K562 (cell line): Measurements from ENCODE around the gene UPP1. TPM values are rescaled to one million over a fixed set of nuclear protein-coding genes. Genes with fewer than 3 reads are reported as not detected.
A peak's percentile ranks its signal among the peaks of the same experiment; 100 is the strongest.

Experiments
- ATAC-seq: fragments of 200-7000 bp; cut with Tn5 transposase; 3 replicates; pipeline ENCODE4 v1.9.1; 2020; ENCODE audit warnings: moderate library complexity
- BruUV-seq: library from RNA; stranded (reverse); fragments of 400-500 nt; replicated peaks from 2 replicates; lab custom pipeline; 2021; lab: Mats Ljungman, UMichigan
- CTCF ChIA-PET: fragments of 300-600 bp; formaldehyde crosslinking; extraction: SDS; loops from one replicate; lab custom pipeline; 2021; ENCODE audit warnings: low intra/inter-chr PET ratio; lab: Yijun Ruan, JAX
- POLR2A ChIA-PET: fragments of 300-600, 350-650 bp; sonication (Branson Sonifier 250); formaldehyde crosslinking; extraction: SDS; loops from one replicate; lab custom pipeline; 2021; ENCODE audit warnings: antibody characterized with exemption, inconsistent platforms; lab: Yijun Ruan, JAX
- DNase-seq, 4 experiments: peaks; one replicate each; pipeline versions ENCODE4 v3.0.0 to v3.0.0-alpha.2; 2011 to 2018; ENCODE audit warnings: low spot score in 3 of 4, mixed read lengths in 3 of 4; ENCODE audit errors: extremely low read depth in 1 of 4
- FAIRE-seq: peaks from 2 replicates; lab custom pipeline; 2011; peaks lifted over from hg19 to GRCh38; lab: Jason Lieb, UNC
- H2AFZ ChIP-seq: 2 replicates; pipeline ENCODE4 v1.6.0; 2011; ENCODE audit warnings: low read depth, low read length, control low read depth, inconsistent platforms
- H3K27ac ChIP-seq: fragments of 200-600 bp; 3 replicates; pipeline ENCODE4 v1.8.0; 2011; ENCODE audit warnings: low read depth, mild to moderate bottlenecking, control low read depth, inconsistent platforms, low read length, moderate library complexity, mixed read lengths; ENCODE audit errors: extremely low read depth
- H3K27me3 ChIP-seq, 2 experiments: fragments of 300-600 bp in 1 of 2; 2 replicates in 1 of 2; 3 replicates in 1 of 2; pipeline versions ENCODE4 v1.6.0 to v1.8.0; 2011; ENCODE audit warnings: inconsistent platforms in 2 of 2, low read length in 2 of 2, mild to moderate bottlenecking in 1 of 2, mixed read lengths in 1 of 2, moderate library complexity in 1 of 2; ENCODE audit not compliant: control insufficient read depth in 2 of 2, insufficient read depth in 2 of 2
- H3K36me3 ChIP-seq: fragments of 300-600 bp; 3 replicates; pipeline ENCODE4 v1.8.0; 2011; ENCODE audit warnings: mild to moderate bottlenecking, low read length, inconsistent platforms; ENCODE audit not compliant: control insufficient read depth, insufficient read depth
- H3K4me1 ChIP-seq, 2 experiments: fragments of 200-600 bp in 1 of 2; replicated peaks in 1 of 2; 2 replicates in 1 of 2; 3 replicates in 1 of 2; pipeline versions ENCODE4 v1.5.1 to v1.8.0; 2011; ENCODE audit warnings: inconsistent platforms in 2 of 2, low read length in 2 of 2, mild to moderate bottlenecking in 1 of 2, mixed read lengths in 1 of 2, moderate library complexity in 1 of 2; ENCODE audit not compliant: control insufficient read depth in 2 of 2, insufficient read depth in 2 of 2
- H3K4me2 ChIP-seq: 2 replicates; pipeline ENCODE4 v1.6.1; 2011; ENCODE audit warnings: low read length, control low read depth, inconsistent platforms, mixed read lengths; ENCODE audit not compliant: insufficient read depth
- H3K4me3 ChIP-seq: fragments of 200-600 bp; sonication (generic), shearing (Covaris generic); 2 replicates; pipeline ENCODE4 v1.5.1; 2016; ENCODE audit warnings: control low read depth, inconsistent platforms
- H3K79me2 ChIP-seq: fragments of 200-600 bp; 3 replicates; pipeline ENCODE4 v1.8.0; 2011; ENCODE audit warnings: low read length, inconsistent platforms; ENCODE audit not compliant: control insufficient read depth, insufficient read depth
- H3K9ac ChIP-seq, 2 experiments: 2 replicates each; pipeline versions ENCODE4 v1.6.0 to v1.6.1; 2011; ENCODE audit warnings: low read depth in 2 of 2, low read length in 2 of 2, control low read depth in 1 of 2, inconsistent platforms in 1 of 2, mild to moderate bottlenecking in 1 of 2, mixed read lengths in 1 of 2; ENCODE audit not compliant: insufficient read depth in 1 of 2
- H3K9me1 ChIP-seq: one replicate; pipeline ENCODE4 v1.6.0; 2011; ENCODE audit warnings: inconsistent platforms, mild to moderate bottlenecking, low read length, moderate library complexity; ENCODE audit not compliant: control insufficient read depth, insufficient read depth
- H3K9me3 ChIP-seq: replicated peaks from 2 replicates; pipeline ENCODE4 v1.5.1; 2011; ENCODE audit warnings: low read depth, low read length, inconsistent platforms; ENCODE audit not compliant: control insufficient read depth, insufficient read depth
- H4K20me1 ChIP-seq: replicated peaks from 2 replicates; pipeline ENCODE4 v1.6.1; 2011; ENCODE audit warnings: low read length, inconsistent platforms, mixed read lengths; ENCODE audit not compliant: control insufficient read depth, insufficient read depth
- ASH1L ChIP-seq: fragments of 450-650 bp; IDR thresholded peaks from 2 replicates; pipeline ENCODE4 v1.6.1; 2018; ENCODE audit warnings: borderline replicate concordance, mild to moderate bottlenecking, low read depth; ENCODE audit not compliant: partially characterized antibody
- ELF4 ChIP-seq: fragments of 450-650 bp; formaldehyde crosslinking; IDR thresholded peaks from 2 replicates; pipeline ENCODE4 v1.4.0; 2022; ENCODE audit warnings: missing genetic modification characterization
- NR2C2 ChIP-seq, 2 experiments: fragments of 200-800 bp in 1 of 2; sonication (Bioruptor generic) in 1 of 2; sonication (generic) in 1 of 2; formaldehyde crosslinking in 1 of 2; IDR thresholded peaks; 2 replicates each; pipeline versions ENCODE4 v1.6.1 to v1.8.0; 2016 to 2022; ENCODE audit warnings: mild to moderate bottlenecking in 1 of 2, missing compliant biosample characterization in 1 of 2, missing genetic modification characterization in 1 of 2, missing genetic modification reagents in 1 of 2
- ZSCAN29 ChIP-seq: fragments of 450-650 bp; IDR thresholded peaks from 2 replicates; pipeline ENCODE4 v1.6.1; 2017
- ZSCAN32 ChIP-seq: fragments of 450-650 bp; formaldehyde crosslinking; IDR thresholded peaks from 2 replicates; pipeline ENCODE4 v1.4.0; 2020; ENCODE audit warnings: mild to moderate bottlenecking, moderate library complexity
- WGBS: fragments of 100-300 bp; shearing (Covaris generic); methylation state at CpG from one replicate; pipeline ENCODE4 v1.1.6; 2016; ENCODE audit warnings: low coverage, mixed read lengths; ENCODE audit not compliant: insufficient coverage; ENCODE audit errors: missing lambda C conversion rate; 5-methylcytosine and 5-hydroxymethylcytosine counted together
- in situ Hi-C: fragments of 300-500 bp; cut with MboI; formaldehyde crosslinking; loops from 4 replicates; pipeline ENCODE4 v1.15.0; 2018; ENCODE audit warnings: inconsistent platforms, mixed read lengths
- intact Hi-C: fragments of 100-400 bp; cut with micrococcal nuclease; formaldehyde crosslinking; loops from 2 replicates; pipeline ENCODE4 v1.14.2; 2022
- polyA plus RNA-seq, 8 experiments: library from polyadenylated mRNA; depleted of rRNA in 4 of 8; stranded (reverse) in 5 of 8; unstranded in 3 of 8; fragments of >200 nt; fragmentation: Nextera tagmentation in 2 of 8; fragmentation: Illumina TruSeq in 1 of 8; extraction: Ambion mirVana in 2 of 8; extraction: Trizol in 1 of 8; gene quantifications; 2 replicates each; pipeline versions ENCODE4 v1.2.1 to v1.2.3, GENCODE V29; 2011 to 2014; ENCODE audit warnings: inconsistent platforms in 1 of 8, missing spikeins in 1 of 8
- total RNA-seq, 7 experiments: library from RNA; depleted of rRNA in 6 of 7; stranded (reverse); fragments of >200 nt in 6 of 7; fragmentation: Illumina TruSeq in 2 of 7; extraction: Trizol in 2 of 7; gene quantifications; 2 replicates each; pipeline versions ENCODE4 v1.2.1 to v1.2.3, GENCODE V29; 2011 to 2021; ENCODE audit warnings: low replicate concordance in 1 of 7
- TF ChIP-seq, protein P1 (sequence below): fragments of 200-800 bp; sonication (Bioruptor generic); IDR thresholded peaks from 2 replicates; pipeline ENCODE4 v1.6.1; 2017; ENCODE audit warnings: missing genetic modification characterization, missing compliant biosample characterization
- TF ChIP-seq, protein P2 (sequence below), 2 experiments: fragments of 450-650 bp; IDR thresholded peaks; 2 replicates each; pipeline ENCODE4 v1.6.1; 2018; ENCODE audit warnings: mild to moderate bottlenecking in 2 of 2, low read depth in 1 of 2; ENCODE audit not compliant: partially characterized antibody in 2 of 2

The UPP1 gene
- total and polyA plus RNA-seq, 9 of the 15 experiments (the other 6 are each of a cell fraction or from before 2014, with no cell fraction given): 0.38 to 2.4 (median 0.61) TPM

DNA sequence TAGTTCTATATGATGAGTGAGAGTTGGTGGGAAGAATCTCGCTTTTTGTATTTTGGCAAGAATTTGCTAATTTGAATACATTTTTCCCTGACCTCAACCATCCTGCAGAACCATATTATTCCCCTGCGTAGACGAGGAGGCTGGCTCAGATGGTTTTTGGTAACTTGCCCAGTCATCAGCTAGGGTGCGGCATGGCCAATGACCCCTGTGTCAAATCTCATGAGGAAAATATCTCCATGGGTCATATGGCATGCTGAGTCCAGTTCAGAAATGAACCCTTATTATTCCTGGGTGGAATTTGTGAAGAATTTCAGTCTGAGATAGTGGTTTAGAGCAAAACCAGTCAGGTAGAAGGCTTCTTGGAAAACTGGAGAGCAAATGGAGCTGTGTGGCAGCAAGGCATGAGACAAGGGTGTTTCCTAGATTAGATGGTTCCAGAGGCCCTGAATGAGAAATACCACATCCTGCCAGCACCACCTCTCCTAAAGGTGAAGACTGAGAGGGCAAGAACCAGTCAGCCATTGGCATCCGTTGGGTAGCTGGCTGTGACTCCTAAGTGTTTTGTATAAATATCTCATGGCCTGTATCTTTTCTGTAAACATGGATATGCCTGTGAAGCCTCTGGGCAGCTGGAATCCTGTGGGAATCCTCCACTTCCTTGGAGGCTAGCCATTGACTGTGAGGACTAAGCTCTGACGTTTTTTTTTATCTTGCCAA lies 5.8 kb upstream of the UPP1 start:
- Histone ChIP-seq H3K79me2 (no peaks in the 10 kb centered on the region), H3K9ac (no peak overlapping the region), H3K36me3 (no peaks in the 10 kb centered on the region), H3K27me3 (no peaks in the 10 kb centered on the region), H2AFZ (no peak overlapping the region), H3K4me1 (peaks cover 7 to 8% of the 10 kb centered on the region in 2 experiments; a peak in 4 of 5 replicates), H3K27ac (no peak overlapping the region), H4K20me1 (0 out of 2 replicates have a peak, but pooled peaks cover 5% of the 10 kb centered on the region), H3K4me3 (no peak overlapping the region), H3K9me3 (no peaks in the 10 kb centered on the region), H3K4me2 (no peak overlapping the region), H3K9me1 (no peaks in the 10 kb centered on the region)
- BruUV-seq: no TSS peak
- TF ChIP-seq, protein P1, sequence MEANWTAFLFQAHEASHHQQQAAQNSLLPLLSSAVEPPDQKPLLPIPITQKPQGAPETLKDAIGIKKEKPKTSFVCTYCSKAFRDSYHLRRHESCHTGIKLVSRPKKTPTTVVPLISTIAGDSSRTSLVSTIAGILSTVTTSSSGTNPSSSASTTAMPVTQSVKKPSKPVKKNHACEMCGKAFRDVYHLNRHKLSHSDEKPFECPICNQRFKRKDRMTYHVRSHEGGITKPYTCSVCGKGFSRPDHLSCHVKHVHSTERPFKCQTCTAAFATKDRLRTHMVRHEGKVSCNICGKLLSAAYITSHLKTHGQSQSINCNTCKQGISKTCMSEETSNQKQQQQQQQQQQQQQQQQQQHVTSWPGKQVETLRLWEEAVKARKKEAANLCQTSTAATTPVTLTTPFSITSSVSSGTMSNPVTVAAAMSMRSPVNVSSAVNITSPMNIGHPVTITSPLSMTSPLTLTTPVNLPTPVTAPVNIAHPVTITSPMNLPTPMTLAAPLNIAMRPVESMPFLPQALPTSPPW (CRISPR knock-in tag): no peak
- no peak for TF ChIP-seq ZSCAN32
- TF ChIP-seq NR2C2 (CRISPR knock-in tag; IDR thresholded peaks at IDR 0.05): no peak
- TF ChIP-seq NR2C2 (tag; IDR thresholded peaks at IDR 0.05): peak; percentile 26; the same call in 1 of the 2 replicates
- TF ChIP-seq ZSCAN29: peak; percentile 69
- no peak for TF ChIP-seq ASH1L
- no peak for TF ChIP-seq ELF4 (CRISPR knock-in tag)
- TF ChIP-seq, protein P2, sequence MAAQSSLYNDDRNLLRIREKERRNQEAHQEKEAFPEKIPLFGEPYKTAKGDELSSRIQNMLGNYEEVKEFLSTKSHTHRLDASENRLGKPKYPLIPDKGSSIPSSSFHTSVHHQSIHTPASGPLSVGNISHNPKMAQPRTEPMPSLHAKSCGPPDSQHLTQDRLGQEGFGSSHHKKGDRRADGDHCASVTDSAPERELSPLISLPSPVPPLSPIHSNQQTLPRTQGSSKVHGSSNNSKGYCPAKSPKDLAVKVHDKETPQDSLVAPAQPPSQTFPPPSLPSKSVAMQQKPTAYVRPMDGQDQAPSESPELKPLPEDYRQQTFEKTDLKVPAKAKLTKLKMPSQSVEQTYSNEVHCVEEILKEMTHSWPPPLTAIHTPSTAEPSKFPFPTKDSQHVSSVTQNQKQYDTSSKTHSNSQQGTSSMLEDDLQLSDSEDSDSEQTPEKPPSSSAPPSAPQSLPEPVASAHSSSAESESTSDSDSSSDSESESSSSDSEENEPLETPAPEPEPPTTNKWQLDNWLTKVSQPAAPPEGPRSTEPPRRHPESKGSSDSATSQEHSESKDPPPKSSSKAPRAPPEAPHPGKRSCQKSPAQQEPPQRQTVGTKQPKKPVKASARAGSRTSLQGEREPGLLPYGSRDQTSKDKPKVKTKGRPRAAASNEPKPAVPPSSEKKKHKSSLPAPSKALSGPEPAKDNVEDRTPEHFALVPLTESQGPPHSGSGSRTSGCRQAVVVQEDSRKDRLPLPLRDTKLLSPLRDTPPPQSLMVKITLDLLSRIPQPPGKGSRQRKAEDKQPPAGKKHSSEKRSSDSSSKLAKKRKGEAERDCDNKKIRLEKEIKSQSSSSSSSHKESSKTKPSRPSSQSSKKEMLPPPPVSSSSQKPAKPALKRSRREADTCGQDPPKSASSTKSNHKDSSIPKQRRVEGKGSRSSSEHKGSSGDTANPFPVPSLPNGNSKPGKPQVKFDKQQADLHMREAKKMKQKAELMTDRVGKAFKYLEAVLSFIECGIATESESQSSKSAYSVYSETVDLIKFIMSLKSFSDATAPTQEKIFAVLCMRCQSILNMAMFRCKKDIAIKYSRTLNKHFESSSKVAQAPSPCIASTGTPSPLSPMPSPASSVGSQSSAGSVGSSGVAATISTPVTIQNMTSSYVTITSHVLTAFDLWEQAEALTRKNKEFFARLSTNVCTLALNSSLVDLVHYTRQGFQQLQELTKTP (IDR thresholded peaks at IDR 0.05; ENCODE audit: low read depth in 1 of 2, partially characterized antibody in 2 of 2): no peak
- no peak for DNase-seq
- no peak for FAIRE-seq
- ChIA-PET POLR2A (no interaction called here), CTCF (no interaction called here)
- 7% methylated on average over 6 of the region's 6 CpGs for WGBS
- ATAC-seq: no peak
- intact Hi-C loops: no loop called here
- in situ Hi-C loops: no loop called here
